SK-N-SH (cell line): ENCODE data around the gene ZNF804B. TPM values are rescaled to one million over a fixed set of nuclear protein-coding genes. Genes with fewer than 3 reads are reported as not detected.

ENCODE experiments used
- CTCF ChIA-PET: fragments of 300-600, 350-600 bp; formaldehyde crosslinking; extraction: SDS; loops from one replicate; lab custom pipeline; 2021; lab: Yijun Ruan, JAX
- POLR2A ChIA-PET: fragments of 350-600 bp; sonication (Branson Sonifier 250); formaldehyde crosslinking; extraction: SDS; loops from one replicate; lab custom pipeline; 2020; ENCODE audit warnings: antibody characterized with exemption, inconsistent platforms; lab: Yijun Ruan, JAX
- DNase-seq: peaks from one replicate; pipeline ENCODE4 v3.0.0; 2012
- H2AFZ ChIP-seq: fragments of 200-600 bp; sonication (generic); 2 replicates; pipeline ENCODE4 v1.8.1; 2016; ENCODE audit warnings: antibody characterized with exemption, mild to moderate bottlenecking, low read depth
- H3F3A ChIP-seq: fragments of 200-600 bp; sonication (generic); replicated peaks from 2 replicates; pipeline ENCODE3; 2016; ENCODE audit warnings: antibody characterized with exemption, mild to moderate bottlenecking; ENCODE audit not compliant: insufficient read depth
- H3K27ac ChIP-seq, 2 experiments: fragments of 200-500 bp in 1 of 2; fragments of 200-600 bp in 1 of 2; sonication (Bioruptor generic) in 1 of 2; sonication (generic), shearing (Covaris generic) in 1 of 2; 2 replicates each; pipeline versions ENCODE4 v1.5.1 to v1.6.1; 2014 to 2016; ENCODE audit warnings: low read depth in 2 of 2, inconsistent platforms in 1 of 2, low read length in 1 of 2, mild to moderate bottlenecking in 1 of 2, mixed read lengths in 1 of 2
- H3K27me3 ChIP-seq: fragments of 200-600 bp; sonication (generic), shearing (Covaris generic); 2 replicates; pipeline ENCODE4 v1.6.1; 2016; ENCODE audit warnings: mixed run types; ENCODE audit not compliant: insufficient read depth
- H3K36me3 ChIP-seq, 2 experiments: fragments of 200-500 bp in 1 of 2; fragments of 200-600 bp in 1 of 2; sonication (Bioruptor generic) in 1 of 2; sonication (generic) in 1 of 2; replicated peaks in 1 of 2; 2 replicates each; pipeline versions ENCODE3 to v1.5.1; 2014 to 2016; ENCODE audit warnings: low read length in 1 of 2, mild to moderate bottlenecking in 1 of 2; ENCODE audit not compliant: insufficient read depth in 2 of 2, control insufficient read depth in 1 of 2
- H3K4me1 ChIP-seq, 2 experiments: fragments of 200-500 bp in 1 of 2; fragments of 200-600 bp in 1 of 2; sonication (Bioruptor generic) in 1 of 2; sonication (generic), shearing (Covaris generic) in 1 of 2; 2 replicates each; pipeline versions ENCODE4 v1.5.1 to v1.6.1; 2014 to 2016; ENCODE audit warnings: low read depth in 1 of 2, low read length in 1 of 2, mixed run types in 1 of 2; ENCODE audit not compliant: insufficient read depth in 2 of 2, control insufficient read depth in 1 of 2
- H3K4me2 ChIP-seq: fragments of 200-600 bp; sonication (generic), shearing (Covaris generic); 2 replicates; pipeline ENCODE4 v1.6.1; 2017; ENCODE audit warnings: mixed run types
- H3K4me3 ChIP-seq, 2 experiments: fragments of 200-500 bp in 1 of 2; fragments of 200-600 bp in 1 of 2; sonication (Bioruptor generic) in 1 of 2; sonication (generic), shearing (Covaris generic) in 1 of 2; 2 replicates each; pipeline versions ENCODE4 v1.5.1 to v1.8.1; 2014 to 2016; ENCODE audit warnings: low read depth in 2 of 2, inconsistent platforms in 1 of 2, low read length in 1 of 2, mild to moderate bottlenecking in 1 of 2, mixed read lengths in 1 of 2, moderate library complexity in 1 of 2
- H3K79me2 ChIP-seq: fragments of 200-600 bp; sonication (generic); 2 replicates; pipeline ENCODE4 v1.8.1; 2017; ENCODE audit warnings: mild to moderate bottlenecking; ENCODE audit not compliant: insufficient read depth
- H3K9ac ChIP-seq: fragments of 200-600 bp; sonication (generic); 2 replicates; pipeline ENCODE4 v1.6.1; 2017; ENCODE audit warnings: mixed run types
- H3K9me2 ChIP-seq: fragments of 200-600 bp; sonication (generic); 2 replicates; pipeline ENCODE4 v1.6.1; 2017; ENCODE audit warnings: mixed run types
- H3K9me3 ChIP-seq: fragments of 200-600 bp; sonication (generic); 2 replicates; pipeline ENCODE4 v1.6.1; 2017; ENCODE audit warnings: mixed run types, mild to moderate bottlenecking, moderate library complexity
- H4K20me1 ChIP-seq: fragments of 200-600 bp; sonication (generic); 2 replicates; pipeline ENCODE4 v1.6.1; 2017; ENCODE audit warnings: mild to moderate bottlenecking, mixed run types; ENCODE audit not compliant: insufficient read depth
- ELF1 ChIP-seq: IDR thresholded peaks from 2 replicates; pipeline ENCODE4 v1.4.0; 2012
- EP300 ChIP-seq, 2 experiments: IDR thresholded peaks; 2 replicates each; pipeline versions ENCODE4 v1.4.0 to v1.6.1; 2012; ENCODE audit warnings: borderline replicate concordance in 1 of 2, low read depth in 1 of 2, low read length in 1 of 2
- FOSL2 ChIP-seq: IDR thresholded peaks from 2 replicates; pipeline ENCODE4 v1.4.0; 2012; ENCODE audit warnings: low read depth, mild to moderate bottlenecking, moderate library complexity, borderline replicate concordance
- FOXM1 ChIP-seq: IDR thresholded peaks from 2 replicates; pipeline ENCODE4 v1.4.0; 2012; ENCODE audit warnings: low read depth, mild to moderate bottlenecking
- GABPA ChIP-seq: IDR thresholded peaks from 2 replicates; pipeline ENCODE4 v1.4.0; 2012; ENCODE audit warnings: low read depth, mild to moderate bottlenecking
- IRF3 ChIP-seq: fragments of 150-350 bp; IDR thresholded peaks from 2 replicates; pipeline ENCODE4 v1.6.1; 2016; ENCODE audit warnings: mild to moderate bottlenecking, low read depth, low read length
- JUND ChIP-seq: IDR thresholded peaks from 2 replicates; pipeline ENCODE4 v1.4.0; 2012
- MAX ChIP-seq: IDR thresholded peaks from 2 replicates; pipeline ENCODE4 v1.4.0; 2012; ENCODE audit warnings: low read depth
- MEF2A ChIP-seq: IDR thresholded peaks from 2 replicates; pipeline ENCODE4 v1.4.0; 2012; ENCODE audit warnings: low read depth, borderline replicate concordance
- MXI1 ChIP-seq: IDR thresholded peaks from 2 replicates; pipeline ENCODE4 v1.6.1; 2012; ENCODE audit warnings: mild to moderate bottlenecking, low read depth, low read length, improper control_type of control experiment
- NRF1 ChIP-seq: IDR thresholded peaks from 2 replicates; pipeline ENCODE4 v1.6.1; 2012; ENCODE audit warnings: low read depth, mild to moderate bottlenecking, low read length
- RAD21 ChIP-seq: IDR thresholded peaks from 2 replicates; pipeline ENCODE4 v1.6.1; 2012; ENCODE audit warnings: mild to moderate bottlenecking, low read length
- RCOR1 ChIP-seq: fragments of 150-350 bp; IDR thresholded peaks from 2 replicates; pipeline ENCODE4 v1.6.1; 2017; ENCODE audit warnings: antibody characterized with exemption, low read length
- REST ChIP-seq: IDR thresholded peaks from 2 replicates; pipeline ENCODE4 v1.6.1; 2012; ENCODE audit warnings: mild to moderate bottlenecking, low read depth, low read length, moderate library complexity
- RXRA ChIP-seq: IDR thresholded peaks from 2 replicates; pipeline ENCODE4 v1.4.0; 2012; ENCODE audit warnings: low read depth, mild to moderate bottlenecking, borderline replicate concordance
- SMC3 ChIP-seq: IDR thresholded peaks from 2 replicates; pipeline ENCODE4 v1.6.1; 2012; ENCODE audit warnings: low read depth, low read length, improper control_type of control experiment
- TAF1 ChIP-seq: IDR thresholded peaks from 2 replicates; pipeline ENCODE4 v1.6.1; 2012; ENCODE audit warnings: low read depth, mild to moderate bottlenecking, low read length, moderate library complexity, borderline replicate concordance
- TCF12 ChIP-seq: IDR thresholded peaks from 2 replicates; pipeline ENCODE4 v1.4.0; 2012
- TEAD4 ChIP-seq: IDR thresholded peaks from 2 replicates; pipeline ENCODE4 v1.4.0; 2012; ENCODE audit warnings: mild to moderate bottlenecking, borderline replicate concordance; ENCODE audit not compliant: insufficient read depth
- USF1 ChIP-seq: IDR thresholded peaks from 2 replicates; pipeline ENCODE4 v1.4.0; 2012; ENCODE audit warnings: low read depth, borderline replicate concordance
- YY1 ChIP-seq: IDR thresholded peaks from 2 replicates; pipeline ENCODE4 v1.4.0; 2012; ENCODE audit warnings: low read depth, mild to moderate bottlenecking
- WGBS: methylation state at CpG from one replicate; pipeline ENCODE4 v1.1.6; 2017; ENCODE audit warnings: low lambda C conversion rate; 5-methylcytosine and 5-hydroxymethylcytosine counted together
- polyA plus RNA-seq, 3 experiments: library from polyadenylated mRNA; depleted of rRNA; stranded (reverse); fragments of >200 nt; gene quantifications; 2 replicates each; pipeline ENCODE4 v1.2.3, GENCODE V29; 2012

The ZNF804B gene
- polyA plus RNA-seq, 1 of the 3 experiments (the other 2 are of a cell fraction): not detected

GRCh38 chr7:89023877-89024276 lies 264.4 kb downstream of the ZNF804B start:
- Histone ChIP-seq H3K9me3 (no peaks in the 10 kb centered on the region), H3K27ac (no peak overlapping the region), H3K9me2 (no peaks in the 10 kb centered on the region), H4K20me1 (no peaks in the 10 kb centered on the region), H3K4me2 (no peak overlapping the region), H3K36me3 (no peaks in the 10 kb centered on the region), H3K9ac (no peak overlapping the region), H3F3A (no peaks in the 10 kb centered on the region), H3K27me3 (no peaks in the 10 kb centered on the region), H3K4me1 (no peaks in the 10 kb centered on the region), H3K79me2 (no peaks in the 10 kb centered on the region), H3K4me3 (no peak overlapping the region), H2AFZ (no peak overlapping the region)
- TF ChIP-seq YY1 (no peak), IRF3 (no peak), TCF12 (no peak), REST (no peak), USF1 (no peak), TAF1 (no peak), RCOR1 (no peak), EP300 (IDR thresholded peaks at IDR 0.05; ENCODE audit: borderline replicate concordance in 1 of 2, low read depth in 1 of 2, low read length in 1 of 2) (no peak), MAX (no peak), GABPA (no peak), ELF1 (no peak)
- ChIA-PET CTCF (interaction anchor here (0.7 kb wide), 1 partner anchor 780 kb away, joined by 3 read pairs; no protein-coding TSS in a partner anchor), POLR2A (no interaction called here)
- no peak for DNase-seq
- 17% methylated on average over 1 of the region's 1 CpG for WGBS

- H3K4me3 ChIP-seq: no peak overlapping the region
- ChIA-PET POLR2A (no interaction called here), CTCF (interaction anchor here (1.8 kb wide), 1 partner anchor 9 kb away, joined by 4 read pairs; no protein-coding TSS in a partner anchor)
- H3K4me2 ChIP-seq: no peak overlapping the region
- H3K4me1 ChIP-seq: no peaks in the 10 kb centered on the region
- no peaks in the 10 kb centered on the region for H3K36me3 ChIP-seq
- H3K9me2 ChIP-seq: no peaks in the 10 kb centered on the region
- no peaks in the 10 kb centered on the region for H3K9me3 ChIP-seq
- no peaks in the 10 kb centered on the region for H3K79me2 ChIP-seq
- no peak for DNase-seq
- H3K27ac ChIP-seq: no peak overlapping the region
- no peaks in the 10 kb centered on the region for H4K20me1 ChIP-seq
- H3K27me3 ChIP-seq: no peaks in the 10 kb centered on the region
- H2AFZ ChIP-seq: no peak overlapping the region
- no peaks in the 10 kb centered on the region for H3F3A ChIP-seq
- 0% methylated on average over 1 of the region's 1 CpG for WGBS
- no peak overlapping the region for H3K9ac ChIP-seq
- TF ChIP-seq FOXM1 (no peak), RCOR1 (no peak), NRF1 (no peak), TAF1 (no peak), FOSL2 (no peak), MAX (no peak), TCF12 (no peak), RAD21 (no peak), SMC3 (no peak), YY1 (no peak), EP300 (IDR thresholded peaks at IDR 0.05; ENCODE audit: borderline replicate concordance in 1 of 2, low read depth in 1 of 2, low read length in 1 of 2) (no peak), RXRA (no peak), MEF2A (no peak), IRF3 (no peak), TEAD4 (no peak), JUND (no peak), MXI1 (no peak)
Measured at GRCh38 chr7:89027781-89028180, 268.3 kb downstream of the ZNF804B start.
